Neuronal stem cell (in vitro differentiated cells): Measurements from ENCODE around the gene KRTAP4-9.
"Not testable (repeated sequence)": the region's sequence is repeated elsewhere in the genome, so short reads cannot be mapped to it uniquely, and the experiment has no call there.

Experiments used
- DNase-seq: peaks from one replicate; pipeline ENCODE4 v3.0.0-alpha.2; 2013; ENCODE audit warnings: low spot score
- H2AFZ ChIP-seq: one replicate; pipeline ENCODE4 v1.6.1; 2013; ENCODE audit warnings: mild to moderate bottlenecking, low read length, inconsistent platforms
- H2AK5ac ChIP-seq: 2 replicates; pipeline ENCODE4 v1.6.1; 2013; ENCODE audit warnings: low read depth, mild to moderate bottlenecking, inconsistent platforms, low read length, moderate library complexity, mixed read lengths
- H2BK120ac ChIP-seq: 2 replicates; pipeline ENCODE4 v1.6.1; 2013; ENCODE audit warnings: low read depth, mild to moderate bottlenecking, inconsistent platforms, low read length, moderate library complexity, mixed read lengths
- H2BK12ac ChIP-seq: one replicate; pipeline ENCODE4 v1.6.1; 2013; ENCODE audit warnings: low read length, inconsistent platforms
- H2BK15ac ChIP-seq: 2 replicates; pipeline ENCODE4 v1.6.1; 2013; ENCODE audit warnings: mild to moderate bottlenecking, low read length, inconsistent platforms, mixed read lengths
- H2BK5ac ChIP-seq: one replicate; pipeline ENCODE4 v1.6.1; 2013; ENCODE audit warnings: inconsistent platforms, mild to moderate bottlenecking, low read length, moderate library complexity
- H3K14ac ChIP-seq: one replicate; pipeline ENCODE4 v1.6.1; 2013; ENCODE audit warnings: low read length, inconsistent platforms
- H3K18ac ChIP-seq: 2 replicates; pipeline ENCODE4 v1.6.1; 2013; ENCODE audit warnings: low read length, inconsistent platforms
- H3K23ac ChIP-seq: 2 replicates; pipeline ENCODE4 v1.6.1; 2013; ENCODE audit warnings: low read depth, mild to moderate bottlenecking, mixed read lengths, low read length, inconsistent platforms; ENCODE audit not compliant: poor library complexity
- H3K27ac ChIP-seq: replicated peaks from 3 replicates; pipeline ENCODE4 v1.5.1; 2013; ENCODE audit warnings: low read length, inconsistent platforms
- H3K27me3 ChIP-seq, 3 experiments: 2 replicates each; pipeline ENCODE4 v1.6.1; 2013; ENCODE audit warnings: low read length in 3 of 3, mild to moderate bottlenecking in 2 of 3, inconsistent platforms in 1 of 3, low read depth in 1 of 3, mixed read lengths in 1 of 3, moderate library complexity in 1 of 3; ENCODE audit not compliant: control insufficient read depth in 3 of 3, insufficient read depth in 3 of 3
- H3K36me3 ChIP-seq, 2 donors: replicated peaks in 1 of 2; 2 replicates each; pipeline ENCODE4 v1.6.1; 2013; ENCODE audit warnings: low read length in 2 of 2; ENCODE audit not compliant: control insufficient read depth in 2 of 2, insufficient read depth in 2 of 2
- H3K4ac ChIP-seq: 2 replicates; pipeline ENCODE4 v1.6.1; 2013; ENCODE audit warnings: inconsistent platforms, mild to moderate bottlenecking, low read length, moderate library complexity
- H3K4me1 ChIP-seq, 2 donors: 1 replicate in 1 of 2; 2 replicates in 1 of 2; pipeline ENCODE4 v1.6.1; 2013; ENCODE audit warnings: low read length in 2 of 2, low read depth in 1 of 2; ENCODE audit not compliant: control insufficient read depth in 2 of 2, insufficient read depth in 1 of 2
- H3K4me2 ChIP-seq: one replicate; pipeline ENCODE4 v1.6.1; 2013; ENCODE audit warnings: mild to moderate bottlenecking, low read length, inconsistent platforms; ENCODE audit not compliant: insufficient read depth, poor library complexity, severe bottlenecking
- H3K4me3 ChIP-seq, 2 donors: 2 replicates each; pipeline ENCODE4 v1.5.1; 2013; ENCODE audit warnings: low read length in 2 of 2, mild to moderate bottlenecking in 2 of 2, inconsistent platforms in 1 of 2, moderate library complexity in 1 of 2
- H3K79me1 ChIP-seq: one replicate; pipeline ENCODE4 v1.6.1; 2013; ENCODE audit warnings: low read depth, mild to moderate bottlenecking, inconsistent platforms, low read length, moderate library complexity
- H3K9ac ChIP-seq: one replicate; pipeline ENCODE4 v1.6.1; 2013; ENCODE audit warnings: mild to moderate bottlenecking, low read depth, low read length, inconsistent platforms; ENCODE audit not compliant: poor library complexity
- H3K9me3 ChIP-seq, 2 donors: replicated peaks in 1 of 2; 2 replicates each; pipeline versions ENCODE3 to v1.6.1; 2013; ENCODE audit warnings: low read length in 2 of 2, mild to moderate bottlenecking in 2 of 2, inconsistent platforms in 1 of 2, low read depth in 1 of 2, mixed read lengths in 1 of 2, moderate library complexity in 1 of 2; ENCODE audit not compliant: control insufficient read depth in 2 of 2, insufficient read depth in 1 of 2
- H4K8ac ChIP-seq: one replicate; pipeline ENCODE4 v1.6.1; 2013; ENCODE audit warnings: low read depth, mild to moderate bottlenecking, inconsistent platforms, low read length, moderate library complexity
- H4K91ac ChIP-seq: one replicate; pipeline ENCODE4 v1.6.1; 2013; ENCODE audit warnings: low read length, low read depth, mild to moderate bottlenecking, inconsistent platforms; ENCODE audit not compliant: poor library complexity
- WGBS, 2 donors: extraction: QIAGEN DNeasy Blood & Tissue Kit; methylation state at CpG; one replicate each; pipeline ENCODE4 v1.1.7; 2013; ENCODE audit warnings: missing lambda C conversion rate in 2 of 2, mixed read lengths in 1 of 2; ENCODE audit not compliant: insufficient read length in 2 of 2, insufficient replicate concordance in 1 of 2; ENCODE audit errors: extremely low coverage in 2 of 2; 5-methylcytosine and 5-hydroxymethylcytosine counted together

KRTAP4-9 gene

DNA sequence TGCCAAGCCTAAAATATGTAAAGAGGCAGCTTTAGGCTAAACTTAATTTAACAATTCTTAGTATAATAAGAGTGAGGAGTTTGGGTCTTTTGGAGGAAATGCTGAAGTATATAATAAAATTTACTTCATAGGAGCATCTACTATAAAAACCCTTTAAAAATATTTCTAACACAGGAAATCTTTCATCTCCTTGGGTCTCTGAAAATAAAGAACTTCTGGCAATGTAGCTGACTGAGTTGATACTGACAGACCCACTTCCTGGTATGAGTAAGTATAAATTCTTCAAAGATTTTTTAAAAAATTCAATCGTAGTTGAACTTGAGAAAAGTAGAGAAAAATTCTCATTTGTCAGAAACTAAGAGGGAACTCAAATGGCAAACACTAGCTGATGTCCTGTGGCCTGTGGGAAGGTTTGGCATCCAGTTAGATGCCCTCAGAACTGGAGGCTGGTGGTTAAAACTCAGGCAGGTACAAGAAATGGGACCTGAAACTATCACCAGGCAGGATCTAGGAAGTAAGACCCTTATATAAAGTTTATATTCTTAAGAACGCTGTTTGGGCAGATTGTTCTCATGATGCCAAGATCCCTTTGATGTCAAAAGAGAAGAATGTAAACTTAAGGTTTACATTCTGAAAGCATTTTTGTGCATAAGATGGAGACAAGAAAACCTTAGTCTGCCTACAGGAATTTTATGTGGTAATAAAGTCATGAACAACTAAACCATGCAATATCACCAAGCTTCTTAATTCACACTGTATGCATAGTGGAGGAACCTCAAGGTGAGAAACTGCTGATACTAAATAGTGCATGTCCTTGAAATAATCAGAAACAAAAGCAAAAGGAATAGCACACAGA, 28.9 kb downstream of the KRTAP4-9 start:
- H2BK5ac ChIP-seq = no peak overlapping the region
- no peak overlapping the region for H3K14ac ChIP-seq
- no peak overlapping the region for H3K23ac ChIP-seq
- H3K9me3 ChIP-seq = no peaks in the 10 kb centered on the region
- H3K18ac ChIP-seq = no peak overlapping the region
- no peak overlapping the region for H3K9ac ChIP-seq
- H3K27me3 ChIP-seq = no peaks in the 10 kb centered on the region
- H2BK15ac ChIP-seq = no peak overlapping the region
- no peak overlapping the region for H2AFZ ChIP-seq
- no peak overlapping the region for H3K4ac ChIP-seq
- no peak overlapping the region for H4K91ac ChIP-seq
- no peak overlapping the region for H3K4me2 ChIP-seq
- no peak for DNase-seq
- H2BK12ac ChIP-seq = no peak overlapping the region
- H3K36me3 ChIP-seq = no peaks in the 10 kb centered on the region
- no peaks in the 10 kb centered on the region for H3K79me1 ChIP-seq
- H2BK120ac ChIP-seq = no peak overlapping the region
- H3K4me3 ChIP-seq = no peak overlapping the region
- no CpG with 5 or more reads among the region's 2 CpGs for WGBS, 2 donors
- H3K4me1 ChIP-seq = no peaks in the 10 kb centered on the region
- H2AK5ac ChIP-seq = no peak overlapping the region
- no peak overlapping the region for H4K8ac ChIP-seq
- H3K27ac ChIP-seq = no peak overlapping the region

DNA sequence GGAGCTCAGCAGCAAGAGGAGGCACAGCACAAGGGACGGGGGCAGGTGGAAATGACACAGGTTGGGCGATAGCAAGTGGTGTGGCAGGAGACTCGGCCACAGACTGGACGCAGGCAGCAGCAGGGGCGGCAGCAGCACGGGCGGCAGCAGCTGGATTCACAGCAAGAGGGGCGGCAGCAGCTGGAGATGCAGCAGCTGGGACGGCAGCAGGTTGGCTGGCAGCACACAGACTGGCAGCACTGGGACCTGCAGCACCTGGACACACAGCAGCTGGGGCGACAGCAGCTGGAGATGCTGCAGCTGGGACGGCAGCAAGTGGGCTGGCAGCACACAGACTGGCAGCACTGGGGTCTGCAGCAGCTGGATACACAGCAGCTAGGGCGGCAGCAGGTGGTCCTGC, 34.7 kb downstream of the KRTAP4-9 start:
- WGBS, 2 donors = no CpG with 5 or more reads among the region's 12 CpGs
- not testable (repeated sequence) for H4K8ac ChIP-seq, DNase-seq, H2BK120ac ChIP-seq, H3K4me3 ChIP-seq, H2BK15ac ChIP-seq, H3K4me2 ChIP-seq, H3K36me3 ChIP-seq, H3K23ac ChIP-seq, H3K27ac ChIP-seq, H3K79me1 ChIP-seq, H3K4ac ChIP-seq, H2AFZ ChIP-seq, H3K14ac ChIP-seq, H2BK12ac ChIP-seq, H3K4me1 ChIP-seq, H2BK5ac ChIP-seq, H3K27me3 ChIP-seq, H3K9me3 ChIP-seq
- peak overlapping the region; percentile 78 for H3K9ac ChIP-seq
- H3K18ac ChIP-seq = peak overlapping the region; percentile 55
- H4K91ac ChIP-seq = peak overlapping the region; percentile 22
- H2AK5ac ChIP-seq = peak overlapping the region; percentile 29

DNA sequence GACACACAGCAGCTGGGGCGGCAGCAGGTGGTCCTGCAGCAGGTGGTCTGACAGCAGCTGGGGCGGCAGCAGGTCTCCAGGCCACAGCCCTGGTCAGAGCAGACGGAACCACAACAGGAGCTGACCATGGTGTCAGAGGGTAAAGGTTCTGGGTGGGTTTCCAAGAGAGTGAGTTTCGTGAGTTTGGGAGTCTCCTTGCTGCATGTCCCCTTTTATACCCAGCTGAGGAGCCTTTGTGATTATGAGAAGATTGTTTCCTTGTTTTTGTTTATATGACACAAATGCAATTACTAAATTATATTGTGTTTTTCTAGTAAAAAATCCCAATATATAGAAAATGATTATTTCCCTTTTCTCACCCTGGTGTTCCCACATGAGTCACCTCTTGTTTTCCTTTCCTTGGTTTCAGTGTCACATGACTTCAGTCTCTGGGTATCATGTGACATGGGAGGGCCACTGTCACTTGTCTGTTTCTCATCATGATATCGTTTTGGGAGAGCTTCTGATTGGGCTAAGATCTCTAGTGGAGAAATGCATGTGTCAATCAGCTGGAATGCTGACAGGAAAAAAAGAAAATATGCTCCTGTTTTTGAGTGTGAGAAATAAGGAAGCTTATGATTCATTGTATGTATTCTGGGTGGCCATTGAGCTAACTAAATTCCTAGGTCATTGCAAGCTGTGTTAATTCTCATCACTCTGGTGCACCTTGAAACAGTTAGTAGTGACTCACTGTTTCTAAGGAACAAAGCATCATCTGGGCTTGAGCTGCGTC, 35.4 kb downstream of the KRTAP4-9 start, which contains the start of gene KRTAP4-6:
TSS of gene KRTAP4-6 (minus strand) at position 185 of the 772 bp plus-strand sequence. CDS start at position 128, 57 bp downstream.
- H3K9ac ChIP-seq = peak within 1 kb of the TSS; percentile 78
- no peak within 1 kb of the TSS for H3K4me2 ChIP-seq
- H3K4me3 ChIP-seq = no peak within 1 kb of the TSS
- H2AFZ ChIP-seq = no peak within 1 kb of the TSS
- no peak within 1 kb of the TSS for H3K4ac ChIP-seq
- H3K79me1 ChIP-seq = no peaks in the 10 kb centered on the region
- H4K91ac ChIP-seq = peak within 1 kb of the TSS; percentile 22
- WGBS, 2 donors = no CpG with 5 or more reads among the region's 6 CpGs
- H3K14ac ChIP-seq = no peak within 1 kb of the TSS
- no peaks in the 10 kb centered on the region for H3K27me3 ChIP-seq
- H3K4me1 ChIP-seq = no peaks in the 10 kb centered on the region
- H3K9me3 ChIP-seq = no peaks in the 10 kb centered on the region
- H3K36me3 ChIP-seq = no peaks in the 10 kb centered on the region
- H3K23ac ChIP-seq = no peak within 1 kb of the TSS
- H3K27ac ChIP-seq = no peak within 1 kb of the TSS
- H2BK5ac ChIP-seq = no peak within 1 kb of the TSS
- H3K18ac ChIP-seq = peak within 1 kb of the TSS; percentile 55
- no peak within 1 kb of the TSS for H2BK12ac ChIP-seq
- no peak within 1 kb of the TSS for H2BK120ac ChIP-seq
- H2AK5ac ChIP-seq = peak within 1 kb of the TSS; percentile 29
- no peak for DNase-seq
- H2BK15ac ChIP-seq = no peak within 1 kb of the TSS
- no peak within 1 kb of the TSS for H4K8ac ChIP-seq

DNA sequence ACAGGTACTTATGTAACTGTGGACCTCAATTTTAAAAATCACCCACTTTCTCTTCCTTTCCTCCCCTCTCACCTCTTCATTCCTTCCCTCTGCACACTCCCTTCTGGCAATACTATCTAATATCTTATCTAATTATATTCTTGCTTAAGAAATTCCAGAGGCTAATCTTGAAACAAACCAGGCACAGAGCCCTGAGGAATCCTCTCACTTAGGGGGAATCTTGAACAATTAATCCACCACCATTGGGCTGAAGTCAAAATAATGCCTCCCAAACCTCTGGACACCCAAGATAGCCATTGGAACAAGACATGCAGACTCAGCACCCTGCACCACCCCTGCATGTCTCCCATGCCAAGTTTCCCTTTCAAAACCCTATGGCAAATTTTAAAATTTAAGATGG, 36.2 kb downstream of the KRTAP4-9 start:
- H2BK15ac ChIP-seq = no peak overlapping the region
- no peaks in the 10 kb centered on the region for H3K27me3 ChIP-seq
- no peak overlapping the region for H3K23ac ChIP-seq
- H3K9me3 ChIP-seq = no peaks in the 10 kb centered on the region
- no peak for DNase-seq
- H2BK5ac ChIP-seq = no peak overlapping the region
- H3K4me3 ChIP-seq = no peak overlapping the region
- H4K8ac ChIP-seq = no peak overlapping the region
- H3K14ac ChIP-seq = no peak overlapping the region
- H3K27ac ChIP-seq = no peak overlapping the region
- no peaks in the 10 kb centered on the region for H3K4me1 ChIP-seq
- H3K4ac ChIP-seq = no peak overlapping the region
- no peak overlapping the region for H3K18ac ChIP-seq
- no peak overlapping the region for H2BK12ac ChIP-seq
- no peak overlapping the region for H2AFZ ChIP-seq
- H3K9ac ChIP-seq = no peak overlapping the region
- no peak overlapping the region for H4K91ac ChIP-seq
- H3K4me2 ChIP-seq = no peak overlapping the region
- H2AK5ac ChIP-seq = no peak overlapping the region
- H2BK120ac ChIP-seq = no peak overlapping the region
- no peaks in the 10 kb centered on the region for H3K79me1 ChIP-seq
- H3K36me3 ChIP-seq = no peaks in the 10 kb centered on the region
